SW 1271 (cell line): ENCODE results near the gene NOP14.

Experiments used
- DNase-seq, 2 experiments: peaks; one replicate each; lab custom pipeline; 2025; lab: John Stamatoyannopoulos, UW

NOP14 gene

GRCh38 chr4:2914256-2915126, 48.7 kb downstream of the NOP14 start:
- no peak for DNase-seq

GRCh38 chr4:2913168-2913567, 50.0 kb downstream of the NOP14 start:
- no peak for DNase-seq

GRCh38 chr4:2911868-2912267, 51.3 kb downstream of the NOP14 start:
- no peak for DNase-seq

- DNase-seq = no peak
Observed at GRCh38 chr4:2910409-2910808, 52.8 kb downstream of the NOP14 start.

- no peak for DNase-seq
Observed at GRCh38 chr4:2909583-2909982, 53.6 kb downstream of the NOP14 start.

- DNase-seq = no peak
Observed at GRCh38 chr4:2908686-2909085, 54.5 kb downstream of the NOP14 start.

- DNase-seq = no peak
Observed at GRCh38 chr4:2907706-2908293, 55.4 kb downstream of the NOP14 start.

GRCh38 chr4:2907226-2907625, 56.0 kb downstream of the NOP14 start:
- no peak for DNase-seq

GRCh38 chr4:2906218-2906617, 57.0 kb downstream of the NOP14 start:
- no peak for DNase-seq

- DNase-seq = no peak
Observed at GRCh38 chr4:2905544-2905943, 57.7 kb downstream of the NOP14 start.

GRCh38 chr4:2902126-2902525, 61.1 kb downstream of the NOP14 start:
- DNase-seq = no peak

- no peak for DNase-seq
Observed at GRCh38 chr4:2901186-2901585, 62.0 kb downstream of the NOP14 start.

GRCh38 chr4:2900741-2901140, 62.5 kb downstream of the NOP14 start:
- no peak for DNase-seq

- DNase-seq = no peak
Observed at GRCh38 chr4:2898001-2898400, 65.2 kb downstream of the NOP14 start.

GRCh38 chr4:2893772-2894171, 69.4 kb downstream of the NOP14 start:
- no peak for DNase-seq

- no peak for DNase-seq
Observed at GRCh38 chr4:2891294-2891693, 71.9 kb downstream of the NOP14 start.

- no peak for DNase-seq
Observed at GRCh38 chr4:2888886-2889285, 74.3 kb downstream of the NOP14 start.
